Measurements from ENCODE around the gene AKT1S1. TPM values are rescaled to one million over a fixed set of nuclear protein-coding genes. Genes with fewer than 3 reads are reported as not detected.

AKT1S1 gene
- total and polyA plus RNA-seq, 2 of the 13 experiments (the other 11 are each of a cell fraction or from before 2014, with no cell fraction given): 13.5 to 27.8 TPM

GRCh38 chr19:49869484-49870308 lies 7.5 kb downstream of the AKT1S1 start (continued):
- TF ChIP-seq, protein P1, sequence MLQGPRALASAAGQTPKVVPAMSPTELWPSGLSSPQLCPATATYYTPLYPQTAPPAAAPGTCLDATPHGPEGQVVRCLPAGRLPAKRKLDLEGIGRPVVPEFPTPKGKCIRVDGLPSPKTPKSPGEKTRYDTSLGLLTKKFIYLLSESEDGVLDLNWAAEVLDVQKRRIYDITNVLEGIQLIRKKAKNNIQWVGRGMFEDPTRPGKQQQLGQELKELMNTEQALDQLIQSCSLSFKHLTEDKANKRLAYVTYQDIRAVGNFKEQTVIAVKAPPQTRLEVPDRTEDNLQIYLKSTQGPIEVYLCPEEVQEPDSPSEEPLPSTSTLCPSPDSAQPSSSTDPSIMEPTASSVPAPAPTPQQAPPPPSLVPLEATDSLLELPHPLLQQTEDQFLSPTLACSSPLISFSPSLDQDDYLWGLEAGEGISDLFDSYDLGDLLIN (CRISPR knock-in tag; IDR thresholded peaks at IDR 0.05; ENCODE audit: borderline replicate concordance): 0 out of 2 replicates have a peak, but pooled peaks have one; percentile 29
- TF ChIP-seq HMG20B (CRISPR knock-in tag; conservative IDR thresholded peaks at IDR 0.05) (no peak), ATF7-NPFF (CRISPR knock-in tag; IDR thresholded peaks at IDR 0.05; ENCODE audit: low read depth) (no peak), ZNF30 (CRISPR knock-in tag; IDR thresholded peaks at IDR 0.05) (no peak), SSRP1 (CRISPR knock-in tag; IDR thresholded peaks at IDR 0.05) (no peak), ZNF576 (CRISPR knock-in tag; IDR thresholded peaks at IDR 0.05) (no peak), PAWR (CRISPR knock-in tag; IDR thresholded peaks at IDR 0.05; ENCODE audit: borderline replicate concordance) (no peak), ZNF564 (CRISPR knock-in tag; IDR thresholded peaks at IDR 0.05) (no peak), ZNF274 (CRISPR knock-in tag; IDR thresholded peaks at IDR 0.05) (no peak), ZBTB21 (CRISPR knock-in tag; IDR thresholded peaks at IDR 0.05) (0 out of 2 replicates have a peak, but pooled peaks have one; percentile 25), KDM6A (CRISPR knock-in tag; IDR thresholded peaks at IDR 0.05; ENCODE audit: low read depth) (no peak), BRCA1 (CRISPR knock-in tag; IDR thresholded peaks at IDR 0.05) (no peak), MIXL1 (CRISPR knock-in tag; IDR thresholded peaks at IDR 0.05) (peak; percentile 41), HNRNPH1 (optimal IDR thresholded peaks at IDR 0.05; ENCODE audit: low read depth, low read length) (no peak)
- TF ChIP-seq, protein P2, sequence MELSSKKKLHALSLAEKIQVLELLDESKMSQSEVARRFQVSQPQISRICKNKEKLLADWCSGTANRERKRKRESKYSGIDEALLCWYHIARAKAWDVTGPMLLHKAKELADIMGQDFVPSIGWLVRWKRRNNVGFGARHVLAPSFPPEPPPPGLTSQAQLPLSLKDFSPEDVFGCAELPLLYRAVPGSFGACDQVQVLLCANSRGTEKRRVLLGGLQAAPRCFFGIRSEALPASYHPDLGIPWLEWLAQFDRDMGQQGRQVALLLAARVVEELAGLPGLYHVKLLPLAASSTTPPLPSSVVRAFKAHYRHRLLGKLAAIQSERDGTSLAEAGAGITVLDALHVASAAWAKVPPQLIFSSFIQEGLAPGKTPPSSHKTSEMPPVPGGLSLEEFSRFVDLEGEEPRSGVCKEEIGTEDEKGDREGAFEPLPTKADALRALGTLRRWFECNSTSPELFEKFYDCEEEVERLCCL (CRISPR knock-in tag; IDR thresholded peaks at IDR 0.05; ENCODE audit: borderline replicate concordance): no peak
- TF ChIP-seq, protein P3, sequence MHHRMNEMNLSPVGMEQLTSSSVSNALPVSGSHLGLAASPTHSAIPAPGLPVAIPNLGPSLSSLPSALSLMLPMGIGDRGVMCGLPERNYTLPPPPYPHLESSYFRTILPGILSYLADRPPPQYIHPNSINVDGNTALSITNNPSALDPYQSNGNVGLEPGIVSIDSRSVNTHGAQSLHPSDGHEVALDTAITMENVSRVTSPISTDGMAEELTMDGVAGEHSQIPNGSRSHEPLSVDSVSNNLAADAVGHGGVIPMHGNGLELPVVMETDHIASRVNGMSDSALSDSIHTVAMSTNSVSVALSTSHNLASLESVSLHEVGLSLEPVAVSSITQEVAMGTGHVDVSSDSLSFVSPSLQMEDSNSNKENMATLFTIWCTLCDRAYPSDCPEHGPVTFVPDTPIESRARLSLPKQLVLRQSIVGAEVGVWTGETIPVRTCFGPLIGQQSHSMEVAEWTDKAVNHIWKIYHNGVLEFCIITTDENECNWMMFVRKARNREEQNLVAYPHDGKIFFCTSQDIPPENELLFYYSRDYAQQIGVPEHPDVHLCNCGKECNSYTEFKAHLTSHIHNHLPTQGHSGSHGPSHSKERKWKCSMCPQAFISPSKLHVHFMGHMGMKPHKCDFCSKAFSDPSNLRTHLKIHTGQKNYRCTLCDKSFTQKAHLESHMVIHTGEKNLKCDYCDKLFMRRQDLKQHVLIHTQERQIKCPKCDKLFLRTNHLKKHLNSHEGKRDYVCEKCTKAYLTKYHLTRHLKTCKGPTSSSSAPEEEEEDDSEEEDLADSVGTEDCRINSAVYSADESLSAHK (CRISPR knock-in tag; IDR thresholded peaks at IDR 0.05; ENCODE audit: borderline replicate concordance): no peak
- TF ChIP-seq, protein P4, sequence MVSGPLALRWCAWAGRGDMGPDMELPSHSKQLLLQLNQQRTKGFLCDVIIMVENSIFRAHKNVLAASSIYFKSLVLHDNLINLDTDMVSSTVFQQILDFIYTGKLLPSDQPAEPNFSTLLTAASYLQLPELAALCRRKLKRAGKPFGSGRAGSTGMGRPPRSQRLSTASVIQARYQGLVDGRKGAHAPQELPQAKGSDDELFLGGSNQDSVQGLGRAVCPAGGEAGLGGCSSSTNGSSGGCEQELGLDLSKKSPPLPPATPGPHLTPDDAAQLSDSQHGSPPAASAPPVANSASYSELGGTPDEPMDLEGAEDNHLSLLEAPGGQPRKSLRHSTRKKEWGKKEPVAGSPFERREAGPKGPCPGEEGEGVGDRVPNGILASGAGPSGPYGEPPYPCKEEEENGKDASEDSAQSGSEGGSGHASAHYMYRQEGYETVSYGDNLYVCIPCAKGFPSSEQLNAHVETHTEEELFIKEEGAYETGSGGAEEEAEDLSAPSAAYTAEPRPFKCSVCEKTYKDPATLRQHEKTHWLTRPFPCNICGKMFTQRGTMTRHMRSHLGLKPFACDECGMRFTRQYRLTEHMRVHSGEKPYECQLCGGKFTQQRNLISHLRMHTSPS (CRISPR knock-in tag; IDR thresholded peaks at IDR 0.05; ENCODE audit: low read depth): peak; percentile 77
